Neural progenitor cell (in vitro differentiated cells): ENCODE measurements around the gene UBXN2A. TPM values are rescaled to one million over a fixed set of nuclear protein-coding genes. Genes with fewer than 3 reads are reported as not detected.

Source experiments
- DNase-seq: peaks from one replicate; pipeline ENCODE4 v3.0.0-alpha.2; 2016; ENCODE audit warnings: low spot score
- H2AFZ ChIP-seq: fragments of 200-600 bp; sonication (generic); replicated peaks from 2 replicates; pipeline ENCODE4 v1.6.1; 2016; ENCODE audit warnings: antibody characterized with exemption
- H3F3A ChIP-seq: fragments of 200-600 bp; sonication (generic); 2 replicates; pipeline ENCODE4 v1.6.1; 2016; ENCODE audit warnings: antibody characterized with exemption, low read depth
- H3K27ac ChIP-seq: fragments of 200-600 bp; sonication (generic); 2 replicates; pipeline ENCODE4 v1.5.1; 2016; ENCODE audit warnings: mild to moderate bottlenecking
- H3K27me3 ChIP-seq: fragments of 200-600 bp; sonication (generic); 2 replicates; pipeline ENCODE4 v1.6.1; 2016; ENCODE audit warnings: mild to moderate bottlenecking, moderate library complexity
- H3K36me3 ChIP-seq: fragments of 200-600 bp; sonication (generic); 2 replicates; pipeline ENCODE4 v1.5.1; 2016
- H3K4me1 ChIP-seq: fragments of 200-600 bp; sonication (generic); 2 replicates; pipeline ENCODE4 v1.6.1; 2016; ENCODE audit warnings: mixed run types
- H3K4me2 ChIP-seq: fragments of 200-600 bp; sonication (generic); 2 replicates; pipeline ENCODE4 v1.6.1; 2016
- H3K4me3 ChIP-seq: fragments of 200-600 bp; sonication (generic); 2 replicates; pipeline ENCODE4 v1.5.1; 2016
- H3K79me2 ChIP-seq: fragments of 200-600 bp; sonication (generic); 2 replicates; pipeline ENCODE4 v1.6.1; 2016; ENCODE audit warnings: low read depth
- H3K9ac ChIP-seq: fragments of 200-600 bp; sonication (generic); 2 replicates; pipeline ENCODE4 v1.6.1; 2016
- H3K9me3 ChIP-seq: fragments of 200-600 bp; sonication (generic); 2 replicates; pipeline ENCODE4 v1.5.1; 2016; ENCODE audit warnings: low read depth
- H4K20me1 ChIP-seq: fragments of 200-600 bp; sonication (generic); 2 replicates; pipeline ENCODE4 v1.6.1; 2016; ENCODE audit warnings: low read depth
- H3K27ac Mint-ChIP-seq: 3 replicates; pipeline ENCODE4 v1.8.0; 2021; ENCODE audit warnings: mixed read lengths
- H3K27me3 Mint-ChIP-seq: 2 replicates; pipeline ENCODE4 v1.8.0; 2022; ENCODE audit warnings: low read depth, mild to moderate bottlenecking, inconsistent platforms, moderate library complexity, mixed read lengths; ENCODE audit not compliant: insufficient read depth
- H3K36me3 Mint-ChIP-seq: 3 replicates; pipeline ENCODE4 v1.8.0; 2021; ENCODE audit warnings: mixed read lengths
- H3K4me1 Mint-ChIP-seq: 3 replicates; pipeline ENCODE4 v1.8.0; 2021; ENCODE audit warnings: mixed read lengths
- H3K4me3 Mint-ChIP-seq: 3 replicates; pipeline ENCODE4 v1.8.0; 2021; ENCODE audit warnings: mild to moderate bottlenecking, moderate library complexity, mixed read lengths
- H3K9me3 Mint-ChIP-seq: 3 replicates; pipeline ENCODE4 v1.8.0; 2020; ENCODE audit warnings: mixed read lengths
- EZH2 ChIP-seq: fragments of 200-600 bp; sonication (generic); IDR thresholded peaks from 2 replicates; pipeline ENCODE4 v1.6.1; 2017; ENCODE audit warnings: antibody characterized with exemption, mild to moderate bottlenecking, moderate library complexity
- EZH2phosphoT487 ChIP-seq: fragments of 200-600 bp; sonication (generic); IDR thresholded peaks from 2 replicates; pipeline ENCODE4 v1.6.1; 2017; ENCODE audit warnings: antibody characterized with exemption
- total RNA-seq: library from RNA; depleted of rRNA; stranded (reverse); fragments of >200 nt; gene quantifications from 2 replicates; pipeline ENCODE4 v1.2.3, GENCODE V29; 2015; ENCODE audit warnings: low replicate concordance
- TF ChIP-seq, protein P1 (sequence below): fragments of 200-600 bp; sonication (generic); IDR thresholded peaks from 2 replicates; pipeline ENCODE4 v1.5.1; 2017; ENCODE audit warnings: antibody characterized with exemption, mild to moderate bottlenecking

Gene UBXN2A
- total RNA-seq, 1 donor from 2014 or later: 24.1 TPM

DNA sequence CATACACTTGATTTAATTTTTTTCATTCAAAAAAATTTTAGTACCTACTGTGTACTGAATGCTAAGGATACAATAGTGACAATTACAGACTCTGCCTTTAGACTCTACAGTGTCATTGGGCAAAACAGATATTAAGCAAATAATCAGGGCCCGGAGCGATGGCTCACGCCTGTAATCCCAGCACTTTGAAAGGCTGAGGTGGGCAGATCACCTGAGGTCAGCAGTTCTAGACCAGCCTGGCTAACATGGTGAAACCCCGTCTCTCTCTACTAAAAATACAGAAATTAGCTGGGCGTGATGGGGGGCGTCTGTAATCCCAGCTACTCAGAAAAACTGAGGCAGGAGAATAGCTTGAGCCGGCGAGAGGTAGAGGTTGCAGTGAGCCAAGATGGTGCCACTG lies 1.4 kb downstream of the UBXN2A start:
- Mint-ChIP-seq H3K4me3 (peak overlapping the region; percentile 46), H3K4me1 (peaks cover 38% of the 10 kb centered on the region), H3K27me3 (no peaks in the 10 kb centered on the region), H3K36me3 (peaks cover 16% of the 10 kb centered on the region), H3K27ac (no peak overlapping the region), H3K9me3 (no peaks in the 10 kb centered on the region)
- Histone ChIP-seq H3K36me3 (no peaks in the 10 kb centered on the region), H3K9ac (no peak overlapping the region), H3K79me2 (peaks cover 59% of the 10 kb centered on the region), H4K20me1 (peaks cover 31% of the 10 kb centered on the region), H3K27ac (no peak overlapping the region), H3K4me3 (peak overlapping the region; percentile 68), H3F3A (peaks cover 27% of the 10 kb centered on the region), H3K9me3 (no peaks in the 10 kb centered on the region), H3K4me2 (peak overlapping the region; percentile 93), H3K4me1 (peaks cover 28% of the 10 kb centered on the region), H3K27me3 (peaks cover 15% of the 10 kb centered on the region), H2AFZ (no peak overlapping the region)
- no peak for DNase-seq
- TF ChIP-seq EZH2 (no peak), EZH2phosphoT487 (no peak)
- TF ChIP-seq, protein P1, sequence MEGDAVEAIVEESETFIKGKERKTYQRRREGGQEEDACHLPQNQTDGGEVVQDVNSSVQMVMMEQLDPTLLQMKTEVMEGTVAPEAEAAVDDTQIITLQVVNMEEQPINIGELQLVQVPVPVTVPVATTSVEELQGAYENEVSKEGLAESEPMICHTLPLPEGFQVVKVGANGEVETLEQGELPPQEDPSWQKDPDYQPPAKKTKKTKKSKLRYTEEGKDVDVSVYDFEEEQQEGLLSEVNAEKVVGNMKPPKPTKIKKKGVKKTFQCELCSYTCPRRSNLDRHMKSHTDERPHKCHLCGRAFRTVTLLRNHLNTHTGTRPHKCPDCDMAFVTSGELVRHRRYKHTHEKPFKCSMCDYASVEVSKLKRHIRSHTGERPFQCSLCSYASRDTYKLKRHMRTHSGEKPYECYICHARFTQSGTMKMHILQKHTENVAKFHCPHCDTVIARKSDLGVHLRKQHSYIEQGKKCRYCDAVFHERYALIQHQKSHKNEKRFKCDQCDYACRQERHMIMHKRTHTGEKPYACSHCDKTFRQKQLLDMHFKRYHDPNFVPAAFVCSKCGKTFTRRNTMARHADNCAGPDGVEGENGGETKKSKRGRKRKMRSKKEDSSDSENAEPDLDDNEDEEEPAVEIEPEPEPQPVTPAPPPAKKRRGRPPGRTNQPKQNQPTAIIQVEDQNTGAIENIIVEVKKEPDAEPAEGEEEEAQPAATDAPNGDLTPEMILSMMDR: no peak

DNA sequence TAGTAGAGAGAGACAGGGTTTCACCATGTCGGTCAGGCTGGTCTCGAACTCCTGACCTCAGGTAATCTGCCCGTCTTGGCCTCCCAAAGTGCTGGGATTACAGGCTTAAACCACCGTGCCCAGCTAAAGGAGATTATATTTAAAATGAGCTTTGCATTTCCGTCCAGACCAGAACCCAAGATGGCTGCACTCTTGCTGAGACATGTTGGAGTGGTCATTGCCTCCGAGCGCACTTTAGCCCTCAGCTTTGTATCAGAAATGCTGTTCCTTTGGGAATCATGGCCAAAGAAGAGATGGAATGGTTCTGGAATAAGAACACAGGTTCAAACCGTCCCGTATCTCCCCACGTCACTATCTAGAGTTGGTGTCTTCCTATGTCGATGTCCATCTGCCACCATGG lies 3.4 kb downstream of the UBXN2A start:
- Histone ChIP-seq H3K36me3 (no peaks in the 10 kb centered on the region), H3K27me3 (peaks cover 13% of the 10 kb centered on the region), H3K4me2 (no peak overlapping the region), H3K27ac (no peak overlapping the region), H3K79me2 (peaks cover 79% of the 10 kb centered on the region), H3K9ac (no peak overlapping the region), H3K9me3 (no peaks in the 10 kb centered on the region), H3K4me1 (peaks cover 28% of the 10 kb centered on the region), H4K20me1 (peaks cover 30% of the 10 kb centered on the region), H2AFZ (no peak overlapping the region), H3F3A (peaks cover 23% of the 10 kb centered on the region), H3K4me3 (no peak overlapping the region)
- Mint-ChIP-seq H3K27me3 (no peaks in the 10 kb centered on the region), H3K36me3 (peaks cover 18% of the 10 kb centered on the region), H3K9me3 (no peaks in the 10 kb centered on the region), H3K4me1 (peaks cover 36% of the 10 kb centered on the region), H3K27ac (no peak overlapping the region), H3K4me3 (no peak overlapping the region)
- no peak for DNase-seq
- TF ChIP-seq EZH2phosphoT487 (no peak), EZH2 (no peak)
- TF ChIP-seq, protein P1: no peak

DNA sequence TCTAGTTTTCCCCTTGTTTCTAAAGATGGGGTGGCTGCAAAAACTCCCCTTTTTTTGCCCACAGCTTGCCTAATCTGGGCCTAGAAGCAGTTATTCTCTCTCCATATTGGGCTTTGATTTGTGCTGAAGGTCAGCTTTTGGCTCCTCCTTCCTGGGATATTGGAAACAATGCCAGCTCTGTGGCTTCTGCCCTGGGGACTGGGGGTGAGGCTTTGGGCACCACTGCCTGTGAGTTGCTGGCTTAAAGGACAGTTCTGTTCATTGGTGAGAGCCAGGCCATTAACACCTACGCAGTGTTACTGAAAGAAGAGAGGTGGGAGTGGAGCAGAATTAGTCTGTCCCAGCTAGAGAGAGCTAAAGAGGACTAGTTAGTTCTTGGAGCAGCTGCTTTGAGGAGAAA lies 4.3 kb downstream of the UBXN2A start:
- Histone ChIP-seq H3K79me2 (peaks cover 87% of the 10 kb centered on the region), H3K4me2 (no peak overlapping the region), H4K20me1 (peaks cover 27% of the 10 kb centered on the region)

More for the DNA sequence above, 4.3 kb downstream of the UBXN2A start:
- Mint-ChIP-seq H3K9me3 (no peaks in the 10 kb centered on the region), H3K4me3 (no peak overlapping the region), H3K27ac (no peak overlapping the region), H3K36me3 (peaks cover 18% of the 10 kb centered on the region), H3K27me3 (no peaks in the 10 kb centered on the region), H3K4me1 (peaks cover 27% of the 10 kb centered on the region)
- Histone ChIP-seq H3K27me3 (peaks cover 5% of the 10 kb centered on the region), H3K9me3 (no peaks in the 10 kb centered on the region), H3K27ac (no peak overlapping the region), H2AFZ (no peak overlapping the region), H3K9ac (no peak overlapping the region), H3K36me3 (no peaks in the 10 kb centered on the region), H3F3A (peaks cover 14% of the 10 kb centered on the region), H3K4me3 (no peak overlapping the region), H3K4me1 (peaks cover 28% of the 10 kb centered on the region)
- TF ChIP-seq, protein P1: no peak
- TF ChIP-seq EZH2phosphoT487 (no peak), EZH2 (no peak)
- no peak for DNase-seq
